HG02970 (cell line): ENCODE data around the gene XPC.
A peak's percentile ranks its signal among the peaks of the same experiment; 100 is the strongest.

Source experiments
- ATAC-seq: cut with Tn5 transposase; IDR thresholded peaks from one replicate; pipeline ENCODE4 v1.9.1; 2021; ENCODE audit warnings: mild to moderate bottlenecking, moderate library complexity, moderate number of reproducible peaks; ENCODE audit not compliant: unreplicated experiment, low FRiP score

Gene XPC

GRCh38 chr3:14150491-14151230, 27.7 kb downstream of the XPC start:
- ATAC-seq: no peak

GRCh38 chr3:14150078-14150477, 28.3 kb downstream of the XPC start:
- ATAC-seq: no peak

DNA sequence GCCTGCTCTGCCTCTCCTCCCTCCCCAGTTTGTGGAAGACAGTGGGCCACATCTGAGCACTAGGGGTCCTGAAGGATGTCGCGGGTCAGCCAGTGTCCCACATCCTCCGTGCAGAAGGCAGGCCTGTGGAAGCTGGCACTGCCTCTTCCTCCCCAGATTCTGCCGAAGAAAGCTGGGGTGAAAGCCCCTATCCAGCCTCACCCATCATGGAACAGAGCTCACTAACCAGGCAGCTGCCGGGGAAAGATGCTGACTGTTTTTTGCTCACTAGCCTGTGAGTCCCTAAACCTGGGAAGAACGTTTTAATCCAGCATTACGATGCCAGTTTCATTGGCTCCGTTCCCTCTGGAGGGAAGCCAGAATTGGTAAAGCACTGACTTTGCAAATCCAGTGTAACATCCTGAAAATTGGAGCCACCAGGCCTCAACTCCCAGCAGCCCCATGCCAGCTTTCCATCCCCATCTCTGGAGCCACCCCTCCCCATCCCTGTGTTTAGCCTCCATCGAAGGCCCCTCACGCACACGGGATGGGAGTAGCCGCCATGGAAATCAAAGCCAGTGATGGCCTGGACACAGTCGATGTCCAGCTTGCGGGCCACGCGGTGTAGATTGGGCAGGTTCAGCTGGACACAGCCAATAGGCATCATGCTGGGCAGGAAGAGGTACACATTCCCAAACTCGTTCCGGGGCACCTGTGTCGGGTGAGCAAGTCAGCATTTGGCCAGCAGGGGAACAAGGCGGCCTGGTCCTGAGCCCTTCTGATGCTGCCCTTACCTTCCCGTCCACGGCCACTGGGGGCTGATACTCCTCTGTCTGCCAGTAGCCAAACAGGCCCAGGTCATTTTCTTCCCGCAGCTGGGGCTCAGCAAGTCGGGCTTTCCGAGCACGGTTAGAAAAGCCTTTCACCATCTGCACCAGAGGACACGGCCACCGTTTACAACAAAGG, 30.1 kb downstream of the XPC start:
- ATAC-seq: no peak

DNA sequence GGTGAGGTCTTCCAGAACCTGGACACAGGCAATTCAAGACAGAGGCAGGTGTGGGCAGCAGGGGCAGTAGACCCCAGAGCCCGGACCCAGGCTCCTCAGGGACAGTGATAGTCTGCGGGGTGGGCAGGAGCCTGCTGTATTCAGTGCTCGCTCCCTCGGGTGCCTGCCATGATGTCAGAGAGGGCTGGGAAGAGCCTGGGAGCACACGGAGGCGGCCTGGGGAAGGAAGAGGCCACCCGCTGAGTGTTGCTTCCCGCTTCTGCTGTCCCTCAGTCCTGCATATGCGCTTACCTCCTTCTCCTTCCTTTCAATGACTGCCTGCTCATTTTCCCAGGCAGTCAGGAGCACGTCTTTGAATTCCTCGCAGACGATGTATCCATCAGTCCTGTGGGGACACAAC, 30.8 kb downstream of the XPC start:
- no peak for ATAC-seq

DNA sequence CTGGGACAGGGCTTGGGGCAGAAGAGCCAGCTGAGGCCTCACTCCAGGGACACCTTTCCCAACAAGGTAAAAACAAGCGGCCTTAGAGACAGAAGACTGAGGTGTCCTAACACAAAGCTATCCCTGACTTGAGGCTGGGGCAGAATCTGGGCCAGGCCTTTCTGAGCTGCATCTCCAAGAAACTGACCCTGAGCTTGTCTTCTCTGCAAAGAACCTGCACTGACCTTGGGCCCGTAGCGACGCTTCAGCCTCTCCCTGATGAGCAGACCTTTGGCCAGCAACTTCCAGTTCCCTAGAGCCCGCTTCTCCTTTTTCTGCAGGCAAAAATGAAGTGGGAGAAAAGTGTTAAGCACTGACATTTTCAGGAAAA, 31.4 kb downstream of the XPC start:
- ATAC-seq: no peak

DNA sequence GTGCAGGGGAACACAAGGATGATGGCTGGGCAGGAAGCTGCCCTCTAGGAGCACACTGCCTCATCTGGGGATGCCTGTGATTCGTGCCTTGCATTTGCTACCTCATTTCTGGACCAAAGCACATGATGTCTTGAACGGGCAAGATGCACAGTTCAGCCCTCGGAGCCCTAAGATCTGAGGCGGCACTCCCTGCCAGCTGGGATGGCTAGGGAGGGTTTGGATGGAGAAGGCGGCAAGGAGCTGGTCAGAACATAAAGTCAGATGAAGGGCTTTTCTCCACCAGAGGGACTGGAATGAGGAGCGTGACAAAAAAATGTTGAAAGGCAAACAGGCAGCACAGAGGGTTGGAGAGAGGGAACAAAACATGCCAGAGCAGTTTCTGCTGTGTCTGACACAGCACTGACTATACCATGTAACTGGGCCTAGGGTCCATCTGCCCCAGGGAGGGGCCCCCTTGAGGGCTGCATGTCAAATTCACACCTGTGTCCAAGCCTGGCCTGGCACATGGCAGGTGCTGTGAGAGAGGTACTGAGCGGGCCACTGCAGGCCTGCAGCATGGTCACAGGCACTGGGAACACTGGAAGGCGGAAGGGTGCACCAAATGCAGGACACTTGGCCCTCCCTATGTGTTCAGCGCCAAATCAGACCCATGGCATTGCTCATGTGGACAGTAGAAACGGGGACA, 31.9 kb downstream of the XPC start:
- no peak for ATAC-seq

DNA sequence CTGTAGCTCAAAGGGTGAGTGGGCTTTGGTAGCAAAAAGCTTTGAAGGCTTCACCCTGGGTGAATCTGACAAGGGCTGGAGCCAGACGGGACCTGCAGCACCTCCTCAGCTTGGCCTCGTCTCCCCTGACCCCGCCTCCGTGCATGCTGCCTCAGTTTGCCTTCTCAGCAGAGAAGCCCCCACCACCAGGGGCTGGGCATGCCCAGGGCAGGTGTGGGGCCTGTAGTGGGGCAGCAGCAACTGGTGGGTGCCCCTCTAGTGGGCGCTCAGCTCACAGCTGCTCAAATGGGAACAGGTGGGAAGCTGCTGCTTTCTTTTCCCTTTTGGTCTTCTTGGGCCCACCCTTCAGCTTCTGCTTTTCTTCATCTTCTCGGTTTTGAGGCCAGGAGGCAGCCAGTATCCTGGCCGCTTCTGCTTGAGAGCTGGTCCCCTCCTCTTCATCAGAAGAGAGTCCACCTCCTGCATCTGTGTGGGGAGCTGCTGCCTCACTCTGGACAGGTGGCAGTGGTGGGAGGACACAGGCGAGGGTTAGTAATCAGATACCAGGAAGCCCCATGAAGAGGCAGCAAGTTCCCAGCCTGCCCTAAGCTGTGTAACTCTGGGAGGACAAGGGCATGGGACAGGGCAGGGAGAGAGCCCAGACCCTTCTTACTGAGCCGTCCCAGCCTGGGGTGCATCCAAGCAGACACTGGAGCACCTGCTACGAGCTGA, 32.6 kb downstream of the XPC start:
- ATAC-seq: no peak

DNA sequence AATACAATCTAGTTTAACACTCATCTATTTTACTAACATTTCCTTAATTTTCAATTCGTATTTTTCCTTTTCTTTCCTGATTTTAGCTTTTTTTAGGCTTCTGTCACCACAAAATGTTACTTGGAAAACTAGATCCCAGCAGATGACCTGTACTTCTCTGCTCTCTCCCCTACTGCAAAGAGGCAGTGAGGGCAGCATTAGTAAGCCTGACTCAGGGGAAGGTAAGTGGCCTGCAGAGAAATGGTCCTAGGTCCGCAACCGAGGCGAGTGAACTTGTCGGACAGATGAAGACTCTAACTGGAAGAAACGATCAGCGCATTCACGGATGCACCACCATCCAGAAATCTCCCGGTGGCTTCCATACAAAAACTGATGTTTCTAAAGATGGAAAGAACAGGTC, 33.2 kb downstream of the XPC start:
- no peak for ATAC-seq

DNA sequence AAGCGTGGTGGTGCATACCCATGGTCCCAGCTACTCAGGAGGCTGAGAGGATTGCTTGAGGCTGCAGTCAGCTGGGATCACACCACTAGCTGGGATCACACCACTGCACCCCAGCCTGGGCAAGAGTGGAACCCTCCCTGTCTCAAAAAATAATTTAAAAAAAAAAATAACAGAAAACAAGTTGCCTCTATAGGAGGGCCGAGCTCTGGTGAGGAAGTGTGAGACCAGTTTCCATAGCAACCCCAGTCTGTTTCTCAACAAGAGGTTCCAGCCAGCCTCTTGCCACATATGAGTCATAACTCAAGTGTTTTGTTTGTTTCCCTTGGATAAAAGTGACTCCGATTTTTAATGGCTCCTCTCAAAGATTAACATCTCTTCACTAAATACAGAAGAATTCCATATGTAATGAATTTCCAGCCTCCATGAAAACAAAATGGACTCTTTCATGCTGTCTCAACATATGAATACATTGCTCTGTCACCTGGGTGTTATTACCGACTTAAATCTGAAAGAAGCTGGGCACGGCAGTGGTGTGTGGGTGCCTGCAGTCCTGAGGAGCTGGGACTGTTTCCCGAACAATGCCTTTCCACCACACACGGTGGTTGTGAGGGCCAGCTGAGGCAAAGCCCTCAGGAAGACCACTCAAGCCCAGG, 33.9 kb downstream of the XPC start:
- ATAC-seq: peak; percentile 80

GRCh38 chr3:14143271-14144225, 34.9 kb downstream of the XPC start:
- ATAC-seq: no peak

- ATAC-seq: no peak
Measured at GRCh38 chr3:14142567-14143270, 35.7 kb downstream of the XPC start.

- no peak for ATAC-seq
Measured at GRCh38 chr3:14141602-14142341, 36.6 kb downstream of the XPC start.

DNA sequence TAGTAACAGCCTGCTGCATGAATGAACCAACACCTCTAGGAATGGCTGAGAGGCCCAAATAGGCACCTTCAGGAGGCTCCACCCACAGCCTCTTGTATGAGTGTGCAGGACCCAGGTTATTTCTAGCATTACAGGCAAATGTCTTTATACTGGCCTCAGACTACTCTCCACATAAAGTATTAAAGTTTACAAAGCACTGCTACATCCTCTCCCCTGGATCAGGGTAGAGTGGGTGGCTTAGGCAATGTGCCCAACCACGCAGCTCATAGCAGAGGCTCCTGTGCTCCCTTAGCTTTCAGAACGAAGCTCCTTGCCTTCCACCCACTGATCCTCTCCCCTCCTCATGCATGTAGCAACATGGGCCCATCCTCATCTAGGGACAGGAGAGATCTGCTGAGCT, 37.3 kb downstream of the XPC start:
- ATAC-seq: no peak

- ATAC-seq: no peak
Measured at GRCh38 chr3:14140668-14141067, 37.7 kb downstream of the XPC start.

- ATAC-seq: no peak
Measured at GRCh38 chr3:14139771-14140170, 38.6 kb downstream of the XPC start.

DNA sequence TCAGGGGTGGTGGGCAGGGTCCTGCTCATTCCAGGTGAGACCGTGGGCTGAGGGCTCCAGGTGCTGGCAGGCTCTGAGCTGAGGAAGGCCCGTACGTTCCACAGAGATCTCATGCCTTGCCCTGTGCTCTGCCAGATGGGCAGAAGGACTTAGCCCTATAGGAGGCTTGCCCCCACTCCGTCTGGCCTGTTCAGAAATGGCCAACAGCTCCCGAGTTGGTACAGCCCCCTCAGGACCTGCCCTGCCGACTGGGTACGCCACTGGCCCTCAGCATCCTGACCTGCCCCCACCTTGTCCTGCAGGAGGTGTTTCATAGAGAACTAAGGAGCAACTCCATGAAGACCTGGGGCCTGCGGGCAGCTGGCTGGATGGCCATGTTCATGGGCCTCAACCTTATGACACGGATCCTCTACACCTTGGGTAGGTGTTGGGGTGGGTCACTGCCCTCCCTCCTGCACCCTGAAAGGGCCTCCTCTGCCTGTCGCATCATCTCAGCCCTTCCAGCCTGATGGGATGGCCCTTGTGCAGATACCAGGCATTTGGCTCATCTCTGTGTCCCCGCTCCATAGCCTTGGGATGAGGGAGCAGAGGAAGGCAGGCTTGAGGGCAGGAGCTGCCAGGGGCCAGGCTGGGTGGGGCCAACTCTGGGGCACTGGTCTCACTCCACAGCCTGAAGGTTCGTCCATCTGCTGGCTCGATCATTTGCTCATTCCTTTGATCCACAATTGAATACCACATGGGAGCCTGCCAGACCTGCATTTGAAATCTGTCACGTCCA, 39.3 kb downstream of the XPC start:
- no peak for ATAC-seq
